ENCODE results near the gene IGFBPL1. TPM values are rescaled to one million over a fixed set of nuclear protein-coding genes. Genes with fewer than 3 reads are reported as not detected.

IGFBPL1 gene
- total RNA-seq, 1 experiment from 2014 or later, result 13.7 TPM

GRCh38 chr9:38406476-38407186, 17.6 kb downstream of the IGFBPL1 start:
- CTCF ChIA-PET, result no interaction called here
- Histone ChIP-seq H3K9me3 (ENCODE audit: control insufficient read depth, insufficient read depth, low read depth, low read length) (no peaks in the 10 kb centered on the region), H3K27me3 (ENCODE audit: control insufficient read depth, insufficient read depth, low read length) (no peaks in the 10 kb centered on the region), H3K4me3 (ENCODE audit: low read depth in 2 of 2, low read length in 2 of 2) (no peak overlapping the region), H3K4me1 (ENCODE audit: control insufficient read depth, insufficient read depth, low read length) (no peaks in the 10 kb centered on the region), H3K27ac (ENCODE audit: low read length) (no peak overlapping the region), H3K36me3 (ENCODE audit: control insufficient read depth, insufficient read depth, low read length) (no peaks in the 10 kb centered on the region)
- TF ChIP-seq SIN3A (IDR thresholded peaks at IDR 0.05; ENCODE audit: borderline replicate concordance, insufficient read depth, low read depth, low read length) (no peak), POLR2AphosphoS5 (IDR thresholded peaks at IDR 0.05; ENCODE audit: low read depth, low read length) (no peak), TCF7L2 (IDR thresholded peaks at IDR 0.05; ENCODE audit: low read depth, low read length) (no peak)
- TF ChIP-seq, protein P1, sequence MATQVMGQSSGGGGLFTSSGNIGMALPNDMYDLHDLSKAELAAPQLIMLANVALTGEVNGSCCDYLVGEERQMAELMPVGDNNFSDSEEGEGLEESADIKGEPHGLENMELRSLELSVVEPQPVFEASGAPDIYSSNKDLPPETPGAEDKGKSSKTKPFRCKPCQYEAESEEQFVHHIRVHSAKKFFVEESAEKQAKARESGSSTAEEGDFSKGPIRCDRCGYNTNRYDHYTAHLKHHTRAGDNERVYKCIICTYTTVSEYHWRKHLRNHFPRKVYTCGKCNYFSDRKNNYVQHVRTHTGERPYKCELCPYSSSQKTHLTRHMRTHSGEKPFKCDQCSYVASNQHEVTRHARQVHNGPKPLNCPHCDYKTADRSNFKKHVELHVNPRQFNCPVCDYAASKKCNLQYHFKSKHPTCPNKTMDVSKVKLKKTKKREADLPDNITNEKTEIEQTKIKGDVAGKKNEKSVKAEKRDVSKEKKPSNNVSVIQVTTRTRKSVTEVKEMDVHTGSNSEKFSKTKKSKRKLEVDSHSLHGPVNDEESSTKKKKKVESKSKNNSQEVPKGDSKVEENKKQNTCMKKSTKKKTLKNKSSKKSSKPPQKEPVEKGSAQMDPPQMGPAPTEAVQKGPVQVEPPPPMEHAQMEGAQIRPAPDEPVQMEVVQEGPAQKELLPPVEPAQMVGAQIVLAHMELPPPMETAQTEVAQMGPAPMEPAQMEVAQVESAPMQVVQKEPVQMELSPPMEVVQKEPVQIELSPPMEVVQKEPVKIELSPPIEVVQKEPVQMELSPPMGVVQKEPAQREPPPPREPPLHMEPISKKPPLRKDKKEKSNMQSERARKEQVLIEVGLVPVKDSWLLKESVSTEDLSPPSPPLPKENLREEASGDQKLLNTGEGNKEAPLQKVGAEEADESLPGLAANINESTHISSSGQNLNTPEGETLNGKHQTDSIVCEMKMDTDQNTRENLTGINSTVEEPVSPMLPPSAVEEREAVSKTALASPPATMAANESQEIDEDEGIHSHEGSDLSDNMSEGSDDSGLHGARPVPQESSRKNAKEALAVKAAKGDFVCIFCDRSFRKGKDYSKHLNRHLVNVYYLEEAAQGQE (IDR thresholded peaks at IDR 0.05; ENCODE audit: insufficient read depth in 1 of 2, low read depth in 2 of 2, low read length in 1 of 2), result no peak
- TF ChIP-seq, protein P2, sequence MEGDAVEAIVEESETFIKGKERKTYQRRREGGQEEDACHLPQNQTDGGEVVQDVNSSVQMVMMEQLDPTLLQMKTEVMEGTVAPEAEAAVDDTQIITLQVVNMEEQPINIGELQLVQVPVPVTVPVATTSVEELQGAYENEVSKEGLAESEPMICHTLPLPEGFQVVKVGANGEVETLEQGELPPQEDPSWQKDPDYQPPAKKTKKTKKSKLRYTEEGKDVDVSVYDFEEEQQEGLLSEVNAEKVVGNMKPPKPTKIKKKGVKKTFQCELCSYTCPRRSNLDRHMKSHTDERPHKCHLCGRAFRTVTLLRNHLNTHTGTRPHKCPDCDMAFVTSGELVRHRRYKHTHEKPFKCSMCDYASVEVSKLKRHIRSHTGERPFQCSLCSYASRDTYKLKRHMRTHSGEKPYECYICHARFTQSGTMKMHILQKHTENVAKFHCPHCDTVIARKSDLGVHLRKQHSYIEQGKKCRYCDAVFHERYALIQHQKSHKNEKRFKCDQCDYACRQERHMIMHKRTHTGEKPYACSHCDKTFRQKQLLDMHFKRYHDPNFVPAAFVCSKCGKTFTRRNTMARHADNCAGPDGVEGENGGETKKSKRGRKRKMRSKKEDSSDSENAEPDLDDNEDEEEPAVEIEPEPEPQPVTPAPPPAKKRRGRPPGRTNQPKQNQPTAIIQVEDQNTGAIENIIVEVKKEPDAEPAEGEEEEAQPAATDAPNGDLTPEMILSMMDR (IDR thresholded peaks at IDR 0.05), result no peak
- DNase-seq (ENCODE audit: low read depth, low spot score), result no peak
- POLR2A ChIA-PET, result no interaction called here
- BruUV-seq (replicated peaks), result no TSS peak
- no peak for ATAC-seq
- in situ Hi-C loops (cut with HindIII; ENCODE audit: low pct_unique_long_range_greater_than_20kb, low sequenced_read_pairs), result no loop called here
- intact Hi-C loops (cut with micrococcal nuclease; ENCODE audit: unreplicated experiment), result no loop called here

- POLR2A ChIA-PET, result no interaction called here
- no TSS peak for BruUV-seq (replicated peaks)
- no peaks in the 10 kb centered on the region for H3K9me3 ChIP-seq (ENCODE audit: control insufficient read depth, insufficient read depth, low read depth, low read length)
- H3K4me3 ChIP-seq (ENCODE audit: low read depth in 2 of 2, low read length in 2 of 2), result no peak overlapping the region
- no peak overlapping the region for H3K27ac ChIP-seq (ENCODE audit: low read length)
- no peak for ATAC-seq
- TF ChIP-seq POLR2AphosphoS5 (IDR thresholded peaks at IDR 0.05; ENCODE audit: low read depth, low read length), result no peak
- TF ChIP-seq SIN3A (IDR thresholded peaks at IDR 0.05; ENCODE audit: borderline replicate concordance, insufficient read depth, low read depth, low read length), result no peak
- TF ChIP-seq, protein P2 (IDR thresholded peaks at IDR 0.05), result no peak
- no peak for TF ChIP-seq TCF7L2 (IDR thresholded peaks at IDR 0.05; ENCODE audit: low read depth, low read length)
- TF ChIP-seq, protein P1 (IDR thresholded peaks at IDR 0.05; ENCODE audit: insufficient read depth in 1 of 2, low read depth in 2 of 2, low read length in 1 of 2), result no peak
- CTCF ChIA-PET, result no interaction called here
- no peaks in the 10 kb centered on the region for H3K27me3 ChIP-seq (ENCODE audit: control insufficient read depth, insufficient read depth, low read length)
- H3K36me3 ChIP-seq (ENCODE audit: control insufficient read depth, insufficient read depth, low read length), result no peaks in the 10 kb centered on the region
- no peak for DNase-seq (ENCODE audit: low read depth, low spot score)
- H3K4me1 ChIP-seq (ENCODE audit: control insufficient read depth, insufficient read depth, low read length), result no peaks in the 10 kb centered on the region; the same call in 1 of the 2 replicates
- intact Hi-C loops (cut with micrococcal nuclease; ENCODE audit: unreplicated experiment) (no loop called here), in situ Hi-C loops (cut with HindIII; ENCODE audit: low pct_unique_long_range_greater_than_20kb, low sequenced_read_pairs) (no loop called here)
Observed at GRCh38 chr9:38405785-38406184, 18.5 kb downstream of the IGFBPL1 start.

All from Panc1 (cell line).